C4-2B (cell line): ENCODE measurements around the gene PTPRS.

Experiments
- CTCF ChIP-seq: fragments of 450-650 bp; conservative IDR thresholded peaks from 2 replicates; pipeline ENCODE4 v1.5.1; 2017; ENCODE audit warnings: mild to moderate bottlenecking
- ZFX ChIP-seq: fragments of 450-650 bp; IDR thresholded peaks from 2 replicates; pipeline ENCODE4 v1.6.1; 2017

- no peak for TF ChIP-seq CTCF
- no peak for TF ChIP-seq ZFX
Observed at GRCh38 chr19:5313307-5313706, 27.3 kb downstream of the PTPRS start.
